ENCODE data around the gene DOCK1.

Gene DOCK1

DNA sequence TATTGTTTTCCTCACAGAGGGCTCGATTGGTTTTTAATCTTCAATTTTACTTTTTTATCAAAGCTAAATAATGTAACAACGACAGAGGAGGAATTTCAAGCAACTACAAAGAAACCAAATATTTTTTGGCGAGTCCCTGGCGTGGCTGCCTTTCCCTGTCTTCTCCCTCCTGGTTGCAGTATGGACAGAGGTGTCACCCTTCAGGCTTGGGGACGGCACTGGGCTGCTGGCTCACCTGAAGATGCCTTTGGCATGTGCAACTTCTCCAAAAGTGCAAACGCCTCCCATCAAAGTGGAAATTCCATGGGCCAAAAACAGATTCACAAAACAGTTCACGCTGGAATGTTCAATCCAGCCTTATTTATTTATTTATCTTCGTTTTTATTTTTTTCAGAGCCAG lies 51.9 kb downstream of the DOCK1 start:
- TF ChIP-seq, protein P1, sequence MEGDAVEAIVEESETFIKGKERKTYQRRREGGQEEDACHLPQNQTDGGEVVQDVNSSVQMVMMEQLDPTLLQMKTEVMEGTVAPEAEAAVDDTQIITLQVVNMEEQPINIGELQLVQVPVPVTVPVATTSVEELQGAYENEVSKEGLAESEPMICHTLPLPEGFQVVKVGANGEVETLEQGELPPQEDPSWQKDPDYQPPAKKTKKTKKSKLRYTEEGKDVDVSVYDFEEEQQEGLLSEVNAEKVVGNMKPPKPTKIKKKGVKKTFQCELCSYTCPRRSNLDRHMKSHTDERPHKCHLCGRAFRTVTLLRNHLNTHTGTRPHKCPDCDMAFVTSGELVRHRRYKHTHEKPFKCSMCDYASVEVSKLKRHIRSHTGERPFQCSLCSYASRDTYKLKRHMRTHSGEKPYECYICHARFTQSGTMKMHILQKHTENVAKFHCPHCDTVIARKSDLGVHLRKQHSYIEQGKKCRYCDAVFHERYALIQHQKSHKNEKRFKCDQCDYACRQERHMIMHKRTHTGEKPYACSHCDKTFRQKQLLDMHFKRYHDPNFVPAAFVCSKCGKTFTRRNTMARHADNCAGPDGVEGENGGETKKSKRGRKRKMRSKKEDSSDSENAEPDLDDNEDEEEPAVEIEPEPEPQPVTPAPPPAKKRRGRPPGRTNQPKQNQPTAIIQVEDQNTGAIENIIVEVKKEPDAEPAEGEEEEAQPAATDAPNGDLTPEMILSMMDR (IDR thresholded peaks at IDR 0.05; ENCODE audit: control insufficient read depth, extremely low read depth, insufficient read depth), result no peak
- DNase-seq (ENCODE audit: low read depth), result no peak

DNA sequence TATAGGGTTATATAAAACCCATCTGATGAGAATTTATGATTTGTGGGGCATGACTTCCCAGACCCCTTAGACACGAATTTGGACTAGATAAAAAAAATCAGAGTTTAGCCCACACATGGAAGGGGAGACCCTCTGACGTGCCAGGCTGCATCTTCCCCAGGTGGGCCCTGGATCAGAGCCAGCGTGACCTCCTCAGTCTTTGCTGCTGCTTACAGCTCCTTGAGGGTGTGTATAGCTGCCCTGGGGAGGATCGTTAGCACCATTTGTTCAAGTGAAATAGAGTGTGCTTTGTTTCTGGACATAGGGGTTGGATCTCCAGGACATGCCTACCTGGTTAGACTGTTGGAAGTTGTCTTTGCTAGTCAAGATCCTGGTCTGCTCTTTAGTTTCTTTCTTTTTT lies 54.2 kb downstream of the DOCK1 start:
- TF ChIP-seq, protein P1 (IDR thresholded peaks at IDR 0.05; ENCODE audit: control insufficient read depth, extremely low read depth, insufficient read depth), result no peak
- H3K4me3 ChIP-seq (ENCODE audit: low read depth, low read length), result no peak overlapping the region
- DNase-seq (ENCODE audit: low read depth), result no peak

More for the DNA sequence above, 51.9 kb downstream of the DOCK1 start:
- no peak overlapping the region for H3K4me3 ChIP-seq (ENCODE audit: low read depth, low read length)

DNA sequence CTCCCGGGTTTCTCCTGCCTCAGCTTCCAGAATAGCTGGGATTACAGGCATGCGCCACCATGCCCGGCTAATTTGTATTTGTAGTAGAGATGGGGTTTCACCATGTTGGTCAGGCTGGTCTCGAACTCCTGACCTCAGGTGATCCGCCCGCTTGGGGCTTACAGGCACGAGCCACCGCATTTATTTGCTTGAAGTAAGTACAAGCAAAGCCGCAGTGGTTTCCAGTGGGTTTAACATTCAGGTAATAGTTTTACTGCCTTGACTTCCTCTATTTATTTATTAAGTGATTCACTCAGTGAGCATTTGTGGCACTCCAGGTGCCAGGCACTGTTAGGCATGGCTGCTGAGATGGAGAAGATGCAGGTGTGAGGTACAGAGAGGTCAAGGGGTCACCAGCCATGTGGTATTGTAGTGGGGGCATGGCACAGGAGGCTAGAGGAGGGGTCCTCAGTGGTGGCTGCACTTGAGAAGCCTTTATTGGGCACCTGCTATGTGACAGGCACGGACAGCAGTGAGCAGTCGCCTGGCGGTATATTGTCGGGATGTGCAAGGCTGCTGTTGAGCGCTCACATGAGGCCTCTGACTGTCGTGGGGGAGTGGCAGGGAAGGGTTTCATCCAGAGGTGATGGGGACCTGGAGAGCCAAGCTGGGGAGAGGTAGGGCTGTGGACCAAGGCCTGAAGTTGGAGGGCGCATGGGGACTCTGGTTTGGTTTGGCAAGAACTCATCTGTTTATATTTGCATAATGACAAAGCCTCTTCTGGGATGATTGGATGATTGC lies 54.9 kb downstream of the DOCK1 start:
- TF ChIP-seq, protein P1 (IDR thresholded peaks at IDR 0.05; ENCODE audit: control insufficient read depth, extremely low read depth, insufficient read depth), result no peak
- no peak overlapping the region for H3K4me3 ChIP-seq (ENCODE audit: low read depth, low read length)
- no peak for DNase-seq (ENCODE audit: low read depth)

DNA sequence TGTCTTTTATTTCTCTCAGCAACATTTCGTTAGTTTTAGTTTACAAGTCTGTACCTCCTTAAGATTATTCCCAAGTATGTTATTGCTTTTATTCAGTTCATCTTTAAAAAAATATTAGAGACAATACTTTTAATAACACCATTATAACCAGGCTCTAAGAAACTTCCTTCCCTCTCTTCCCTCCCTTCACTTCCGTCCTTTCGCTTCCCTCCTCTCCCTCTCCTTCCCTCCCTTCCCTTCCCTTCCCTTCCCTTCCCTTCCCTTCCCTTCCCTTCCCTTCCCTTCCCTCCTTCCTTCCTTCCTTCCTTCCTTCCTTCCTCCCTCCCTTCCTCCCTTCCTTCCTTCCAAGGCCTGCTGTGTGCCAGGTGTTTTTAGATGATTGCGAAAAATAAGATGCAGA lies 58.1 kb downstream of the DOCK1 start:
- DNase-seq (ENCODE audit: low read depth), result no peak
- TF ChIP-seq, protein P1 (IDR thresholded peaks at IDR 0.05; ENCODE audit: control insufficient read depth, extremely low read depth, insufficient read depth), result no peak
- H3K4me3 ChIP-seq (ENCODE audit: low read depth, low read length), result no peak overlapping the region

DNA sequence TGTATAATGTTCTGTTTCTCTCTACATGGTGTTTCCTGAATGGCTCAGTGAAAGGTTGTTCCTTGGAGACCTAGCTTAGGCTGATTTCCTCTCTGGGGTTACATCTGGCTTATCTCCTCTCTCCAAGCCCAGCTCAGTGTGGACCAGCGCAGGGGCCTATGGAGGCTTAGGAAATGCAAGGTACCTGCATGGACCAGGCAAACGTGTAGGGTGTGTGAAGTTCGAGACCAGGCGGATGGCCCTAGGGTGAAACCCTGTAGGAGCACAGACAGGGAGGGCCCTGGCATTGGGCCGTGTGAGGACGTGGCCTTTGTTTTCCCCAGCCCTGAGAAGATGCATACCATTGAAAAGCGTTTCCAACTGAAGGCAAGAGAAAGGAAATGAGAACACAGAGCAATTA lies 59.0 kb downstream of the DOCK1 start:
- no peak for DNase-seq (ENCODE audit: low read depth)
- H3K4me3 ChIP-seq (ENCODE audit: low read depth, low read length), result no peak overlapping the region
- TF ChIP-seq, protein P1 (IDR thresholded peaks at IDR 0.05; ENCODE audit: control insufficient read depth, extremely low read depth, insufficient read depth), result no peak

DNA sequence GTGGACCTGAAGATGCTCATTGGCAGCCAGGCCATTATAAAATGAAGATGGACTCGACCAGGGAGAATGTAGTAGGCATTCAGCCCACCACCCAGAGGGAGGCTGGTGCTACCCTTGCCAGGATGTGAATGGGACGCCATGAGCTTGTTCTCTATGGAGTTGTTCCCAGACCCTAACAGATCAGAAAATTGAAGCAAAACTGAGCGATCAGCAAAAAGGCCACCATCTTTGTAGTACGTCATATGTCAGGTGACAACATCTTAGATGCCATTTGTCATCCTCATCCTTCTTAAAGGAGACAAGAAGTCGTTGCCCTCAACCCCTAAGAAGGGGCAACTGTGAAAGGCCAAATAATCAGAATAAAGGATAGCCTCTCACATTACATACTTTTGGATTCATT lies 61.7 kb downstream of the DOCK1 start:
- DNase-seq (ENCODE audit: low read depth), result no peak
- TF ChIP-seq, protein P1 (IDR thresholded peaks at IDR 0.05; ENCODE audit: control insufficient read depth, extremely low read depth, insufficient read depth), result no peak
- no peak overlapping the region for H3K4me3 ChIP-seq (ENCODE audit: low read depth, low read length)

DNA sequence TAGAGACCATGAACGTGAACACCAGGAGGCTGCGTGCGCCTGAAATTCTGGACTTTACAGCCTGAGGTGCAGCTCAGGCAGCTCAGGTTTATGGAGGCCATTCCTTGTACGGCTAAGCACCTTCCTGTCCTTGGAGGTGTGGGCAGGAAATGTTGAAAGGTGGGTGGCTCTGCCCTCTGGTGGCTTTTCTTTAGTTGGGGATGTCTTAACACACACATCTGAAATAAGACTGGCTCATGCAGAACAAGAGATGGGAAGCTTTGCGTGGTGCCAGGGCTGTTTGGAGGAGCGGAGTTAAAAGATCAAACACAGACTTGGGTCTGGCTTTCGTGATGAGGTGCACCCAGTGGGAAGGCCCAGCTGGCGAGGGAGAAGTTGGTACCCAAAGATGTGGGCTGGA lies 64.1 kb downstream of the DOCK1 start:
- no peak overlapping the region for H3K4me3 ChIP-seq (ENCODE audit: low read depth, low read length)
- DNase-seq (ENCODE audit: low read depth), result no peak
- TF ChIP-seq, protein P1 (IDR thresholded peaks at IDR 0.05; ENCODE audit: control insufficient read depth, extremely low read depth, insufficient read depth), result 0 out of 2 replicates have a peak, but pooled peaks have one; percentile 6

Measured in LNCaP clone FGC (cell line).